A673 (cell line): ENCODE data around the gene DUSP1. TPM values are rescaled to one million over a fixed set of nuclear protein-coding genes. Genes with fewer than 3 reads are reported as not detected.

Experiments
- BruUV-seq: library from RNA; stranded (reverse); fragments of 400-500 nt; replicated peaks from 2 replicates; lab custom pipeline; 2021; lab: Mats Ljungman, UMichigan
- CTCF ChIA-PET: fragments of 300-600 bp; sonication (Branson Sonifier 250); formaldehyde crosslinking; loops from one replicate; lab custom pipeline; 2022; ENCODE audit warnings: antibody characterized with exemption; lab: Charles Lee
- POLR2A ChIA-PET: fragments of 300-600 bp; sonication (Branson Sonifier 250); formaldehyde crosslinking; loops from one replicate; lab custom pipeline; 2022; ENCODE audit warnings: antibody characterized with exemption; ENCODE audit not compliant: low non-redundant PET; lab: Charles Lee
- DNase-seq: peaks from one replicate; pipeline ENCODE4 v3.0.0-alpha.2; 2015; ENCODE audit warnings: low spot score
- H3K27ac ChIP-seq: fragments of 200-600 bp; sonication (generic); 2 replicates; pipeline ENCODE4 v1.5.1; 2016; ENCODE audit warnings: mixed run types, low read depth, mild to moderate bottlenecking, mixed read lengths, antibody characterized with exemption, low read length; ENCODE audit not compliant: poor library complexity, severe bottlenecking
- H3K27me3 ChIP-seq: fragments of 200-600 bp; sonication (generic); replicated peaks from 2 replicates; pipeline ENCODE4 v1.6.1; 2017; ENCODE audit warnings: mixed run types, low read depth, mild to moderate bottlenecking, mixed read lengths, antibody characterized with exemption, low read length; ENCODE audit not compliant: insufficient read depth, poor library complexity
- H3K36me3 ChIP-seq: fragments of 200-600 bp; sonication (generic); 2 replicates; pipeline ENCODE4 v1.6.1; 2016; ENCODE audit warnings: mixed run types, mild to moderate bottlenecking, mixed read lengths, antibody characterized with exemption, low read length; ENCODE audit not compliant: insufficient read depth, poor library complexity, severe bottlenecking
- H3K4me1 ChIP-seq: fragments of 200-600 bp; sonication (generic); 2 replicates; pipeline ENCODE4 v1.6.1; 2017; ENCODE audit warnings: mixed run types, mild to moderate bottlenecking, mixed read lengths, antibody characterized with exemption, low read length; ENCODE audit not compliant: insufficient read depth, poor library complexity, severe bottlenecking
- H3K4me3 ChIP-seq: fragments of 200-600 bp; sonication (generic); 2 replicates; pipeline ENCODE4 v1.5.1; 2016; ENCODE audit warnings: low read depth, mixed run types, mild to moderate bottlenecking, mixed read lengths, low read length; ENCODE audit not compliant: poor library complexity, severe bottlenecking
- H3K9me3 ChIP-seq: fragments of 200-600 bp; sonication (generic); 2 replicates; pipeline ENCODE4 v1.6.1; 2016; ENCODE audit warnings: mixed run types, low read depth, mild to moderate bottlenecking, mixed read lengths, antibody characterized with exemption, low read length; ENCODE audit not compliant: poor library complexity, severe bottlenecking
- EZH2 ChIP-seq: fragments of 200-600 bp; sonication (generic); IDR thresholded peaks from 2 replicates; pipeline ENCODE4 v1.6.1; 2017; ENCODE audit warnings: borderline replicate concordance, low read depth, mild to moderate bottlenecking, mixed read lengths, antibody characterized with exemption, low read length; ENCODE audit not compliant: poor library complexity, severe bottlenecking
- intact Hi-C: fragments of 100-400 bp; cut with micrococcal nuclease; formaldehyde crosslinking; loops from one replicate; pipeline ENCODE4 v1.10.0; 2022; ENCODE audit not compliant: unreplicated experiment
- total RNA-seq: library from RNA; stranded (reverse); gene quantifications from 2 replicates; pipeline ENCODE4 v1.2.3, GENCODE V29; 2021
- TF ChIP-seq, protein P1 (sequence below): fragments of 300-800, 200-600 bp; sonication (generic); conservative IDR thresholded peaks from 2 replicates; pipeline ENCODE4 v1.5.1; 2017; ENCODE audit warnings: low read depth, mild to moderate bottlenecking, antibody characterized with exemption, low read length, moderate library complexity, mixed read lengths

Gene DUSP1
- total RNA-seq, 1 experiment from 2014 or later: 13.1 TPM

DNA sequence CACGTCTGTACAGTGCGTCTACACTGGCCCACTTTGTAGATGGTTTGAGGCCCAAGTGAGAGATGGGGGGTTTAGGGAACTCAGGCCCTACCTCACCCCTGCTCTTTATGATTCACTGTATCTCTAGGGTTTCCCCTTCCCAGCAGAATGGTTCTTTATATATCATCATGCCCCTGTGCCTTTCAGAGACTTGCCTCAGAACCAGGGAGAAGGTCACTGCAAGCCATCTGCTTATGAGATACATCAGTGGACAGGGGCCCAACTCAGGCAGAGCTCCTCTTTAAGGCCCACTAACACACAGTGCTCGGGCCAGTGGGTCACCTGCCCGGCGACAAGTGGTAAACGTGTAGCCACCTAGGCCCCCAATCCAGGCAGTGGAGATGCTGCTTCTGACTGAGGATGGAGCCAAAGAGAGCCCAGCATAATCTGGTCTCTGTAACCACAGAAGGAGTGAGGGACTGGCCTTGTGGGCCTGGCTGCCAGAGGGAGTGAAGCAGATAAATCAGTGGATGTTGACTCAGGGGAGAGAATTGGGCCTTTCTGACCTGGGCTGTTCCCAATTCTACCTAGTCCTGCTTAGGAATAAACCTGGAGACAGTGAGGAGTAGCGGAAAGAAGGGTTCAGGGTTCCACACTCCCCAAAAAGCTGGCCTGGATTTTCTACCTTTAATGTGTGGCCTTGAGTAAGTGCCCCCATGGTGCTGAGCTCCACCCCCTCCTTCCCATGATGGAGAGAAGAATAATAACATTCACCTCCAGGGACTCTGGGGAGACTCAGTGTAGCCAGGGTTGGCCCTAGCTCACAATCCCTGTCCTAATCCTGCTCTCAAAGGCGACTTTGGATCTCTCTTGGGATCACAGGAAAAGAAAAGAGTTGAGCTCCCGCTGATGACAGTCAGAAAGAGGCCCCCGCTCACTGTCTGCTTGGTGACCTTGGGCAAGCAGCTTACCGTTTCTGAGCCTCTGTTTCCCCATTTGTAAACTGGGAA, 2.8 kb upstream of the DUSP1 start:
- H3K4me3 ChIP-seq: no peak overlapping the region
- no peak for DNase-seq
- ChIA-PET CTCF (no interaction called here), POLR2A (interaction anchor here (0.8 kb wide), 1 partner anchor 55 kb away, joined by 4 read pairs; no protein-coding TSS in a partner anchor)
- no peak for TF ChIP-seq EZH2
- TF ChIP-seq, protein P1, sequence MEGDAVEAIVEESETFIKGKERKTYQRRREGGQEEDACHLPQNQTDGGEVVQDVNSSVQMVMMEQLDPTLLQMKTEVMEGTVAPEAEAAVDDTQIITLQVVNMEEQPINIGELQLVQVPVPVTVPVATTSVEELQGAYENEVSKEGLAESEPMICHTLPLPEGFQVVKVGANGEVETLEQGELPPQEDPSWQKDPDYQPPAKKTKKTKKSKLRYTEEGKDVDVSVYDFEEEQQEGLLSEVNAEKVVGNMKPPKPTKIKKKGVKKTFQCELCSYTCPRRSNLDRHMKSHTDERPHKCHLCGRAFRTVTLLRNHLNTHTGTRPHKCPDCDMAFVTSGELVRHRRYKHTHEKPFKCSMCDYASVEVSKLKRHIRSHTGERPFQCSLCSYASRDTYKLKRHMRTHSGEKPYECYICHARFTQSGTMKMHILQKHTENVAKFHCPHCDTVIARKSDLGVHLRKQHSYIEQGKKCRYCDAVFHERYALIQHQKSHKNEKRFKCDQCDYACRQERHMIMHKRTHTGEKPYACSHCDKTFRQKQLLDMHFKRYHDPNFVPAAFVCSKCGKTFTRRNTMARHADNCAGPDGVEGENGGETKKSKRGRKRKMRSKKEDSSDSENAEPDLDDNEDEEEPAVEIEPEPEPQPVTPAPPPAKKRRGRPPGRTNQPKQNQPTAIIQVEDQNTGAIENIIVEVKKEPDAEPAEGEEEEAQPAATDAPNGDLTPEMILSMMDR: no peak
- intact Hi-C loops: loop anchor here (5.0 kb wide), 1 partner anchor 159 kb away; no protein-coding TSS in a partner anchor
- H3K4me1 ChIP-seq: peaks cover 20% of the 10 kb centered on the region
- no peaks in the 10 kb centered on the region for H3K27me3 ChIP-seq
- no TSS peak for BruUV-seq
- peaks cover 1% of the 10 kb centered on the region for H3K36me3 ChIP-seq
- no peak overlapping the region for H3K27ac ChIP-seq
- H3K9me3 ChIP-seq: no peaks in the 10 kb centered on the region

DNA sequence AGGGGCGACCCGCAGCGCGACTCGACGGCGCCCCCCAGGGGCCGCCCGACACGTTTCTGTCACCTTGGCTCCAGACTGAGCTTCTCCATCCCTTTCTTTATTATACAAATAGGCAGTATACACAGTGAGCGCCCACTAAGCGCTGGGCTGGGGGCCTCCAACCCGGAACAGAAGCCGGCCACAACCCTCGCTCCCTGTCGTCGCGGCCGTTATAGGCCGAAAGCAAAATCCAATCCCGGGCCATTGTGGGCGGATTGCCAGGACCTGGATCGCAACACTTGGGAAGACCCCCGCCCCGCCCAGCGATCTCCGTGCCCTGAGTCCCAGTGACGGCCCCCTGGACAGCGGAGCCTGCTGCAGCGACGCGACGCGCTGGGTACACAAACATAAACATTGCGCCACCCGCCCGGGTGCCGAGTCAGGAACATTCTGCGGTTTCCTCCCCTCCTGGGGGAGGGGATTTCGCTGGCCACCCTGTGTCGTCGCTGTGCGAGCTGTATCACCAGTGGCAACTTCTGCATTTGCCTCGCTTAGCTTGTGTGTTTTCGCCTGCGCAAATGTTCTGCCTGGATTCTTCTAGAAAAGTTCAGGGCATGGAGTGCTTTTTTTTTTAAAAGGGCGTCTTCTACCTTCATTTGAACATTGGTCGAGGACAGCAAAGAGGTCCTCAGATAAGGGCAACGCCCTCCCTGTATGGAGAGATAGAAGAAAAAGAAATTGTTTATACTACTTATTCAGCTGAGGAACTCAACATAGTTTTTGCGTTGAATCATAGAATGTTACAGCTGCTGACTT, 1.3 kb upstream of the DUSP1 start:
- DNase-seq: peak; percentile 73
- no peaks in the 10 kb centered on the region for H3K27me3 ChIP-seq
- peak overlapping the region; percentile 91 for H3K4me3 ChIP-seq
- peaks cover 15% of the 10 kb centered on the region for H3K36me3 ChIP-seq
- ChIA-PET CTCF (interaction anchor here (0.5 to 1.8 kb wide), 7 partner anchors 32 to 175 kb away, joined by 3 to 8 read pairs (median 5); no protein-coding TSS in a partner anchor), POLR2A (no interaction called here)
- intact Hi-C loops: loop anchor here (1.0 to 5.0 kb wide), 2 partner anchors 55 to 160 kb away; no protein-coding TSS in a partner anchor
- peaks cover 31% of the 10 kb centered on the region for H3K4me1 ChIP-seq
- TF ChIP-seq EZH2: no peak
- TF ChIP-seq, protein P1: peak; percentile 87
- H3K27ac ChIP-seq: peak overlapping the region; percentile 99
- no TSS peak for BruUV-seq
- H3K9me3 ChIP-seq: no peaks in the 10 kb centered on the region
